Endothelial cell of umbilical vein (primary cell): ENCODE data around the gene SPOCD1.

Experiments
- EZH2 ChIP-seq: IDR thresholded peaks from 2 replicates; pipeline ENCODE4 v1.6.1; 2012; ENCODE audit warnings: borderline replicate concordance, low read depth, mild to moderate bottlenecking, moderate library complexity, low read length, inconsistent platforms; ENCODE audit not compliant: severe bottlenecking
- MYC ChIP-seq: IDR thresholded peaks from one replicate; pipeline ENCODE4 v1.6.1; 2011; ENCODE audit warnings: mild to moderate bottlenecking, low read depth, low read length
- POLR2A ChIP-seq: IDR thresholded peaks from 2 replicates; pipeline ENCODE4 v1.6.1; 2012; ENCODE audit warnings: low read depth, mild to moderate bottlenecking, control low read depth, low read length
- POLR2AphosphoS5 ChIP-seq: IDR thresholded peaks from 2 replicates; pipeline ENCODE4 v1.6.1; 2012; ENCODE audit warnings: low read depth, mild to moderate bottlenecking, control low read depth, low read length, moderate library complexity; ENCODE audit not compliant: insufficient read depth
- TF ChIP-seq, protein P1 (sequence below), 2 donors: IDR thresholded peaks; 1 replicate in 1 of 2; 2 replicates in 1 of 2; pipeline ENCODE4 v1.5.1; 2011; ENCODE audit warnings: low read length in 2 of 2, mild to moderate bottlenecking in 2 of 2, moderate library complexity in 2 of 2, control low read depth in 1 of 2, inconsistent platforms in 1 of 2, low read depth in 1 of 2; ENCODE audit not compliant: insufficient read depth in 1 of 2; ENCODE audit errors: extremely low read depth in 1 of 2

DNA sequence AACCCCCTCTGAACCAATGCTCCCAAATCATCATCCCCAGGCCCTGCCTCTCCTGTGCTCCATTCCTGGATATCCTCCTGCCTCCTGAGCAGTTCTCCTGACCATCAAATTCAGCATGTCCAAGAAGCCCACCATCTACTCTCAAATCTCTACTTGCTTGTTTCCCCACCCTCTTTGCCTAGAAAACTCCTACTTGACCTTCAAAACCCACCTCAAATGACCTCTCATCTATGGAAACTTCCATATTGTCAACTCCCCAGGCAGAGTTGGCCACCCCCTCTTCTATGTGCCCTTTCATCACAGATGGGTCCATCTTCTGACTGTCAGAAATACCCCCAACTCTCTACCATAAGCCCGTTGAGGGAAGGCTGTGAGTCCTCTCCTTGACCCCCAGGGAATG is 68.5 kb downstream of the SPOCD1 start:
- TF ChIP-seq POLR2A: no peak
- TF ChIP-seq, protein P1, sequence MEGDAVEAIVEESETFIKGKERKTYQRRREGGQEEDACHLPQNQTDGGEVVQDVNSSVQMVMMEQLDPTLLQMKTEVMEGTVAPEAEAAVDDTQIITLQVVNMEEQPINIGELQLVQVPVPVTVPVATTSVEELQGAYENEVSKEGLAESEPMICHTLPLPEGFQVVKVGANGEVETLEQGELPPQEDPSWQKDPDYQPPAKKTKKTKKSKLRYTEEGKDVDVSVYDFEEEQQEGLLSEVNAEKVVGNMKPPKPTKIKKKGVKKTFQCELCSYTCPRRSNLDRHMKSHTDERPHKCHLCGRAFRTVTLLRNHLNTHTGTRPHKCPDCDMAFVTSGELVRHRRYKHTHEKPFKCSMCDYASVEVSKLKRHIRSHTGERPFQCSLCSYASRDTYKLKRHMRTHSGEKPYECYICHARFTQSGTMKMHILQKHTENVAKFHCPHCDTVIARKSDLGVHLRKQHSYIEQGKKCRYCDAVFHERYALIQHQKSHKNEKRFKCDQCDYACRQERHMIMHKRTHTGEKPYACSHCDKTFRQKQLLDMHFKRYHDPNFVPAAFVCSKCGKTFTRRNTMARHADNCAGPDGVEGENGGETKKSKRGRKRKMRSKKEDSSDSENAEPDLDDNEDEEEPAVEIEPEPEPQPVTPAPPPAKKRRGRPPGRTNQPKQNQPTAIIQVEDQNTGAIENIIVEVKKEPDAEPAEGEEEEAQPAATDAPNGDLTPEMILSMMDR (IDR thresholded peaks at IDR 0.05; ENCODE audit: extremely low read depth in 1 of 2, insufficient read depth in 1 of 2, low read depth in 1 of 2, low read length in 2 of 2): no peak
- no peak for TF ChIP-seq EZH2
- no peak for TF ChIP-seq POLR2AphosphoS5
- no peak for TF ChIP-seq MYC
